Thyroid gland (tissue), 4 donors: ENCODE data around the gene TMEM222. TPM values are rescaled to one million over a fixed set of nuclear protein-coding genes. Genes with fewer than 3 reads are reported as not detected.

ENCODE experiments used
- DNase-seq, 2 donors: peaks; one replicate each; pipeline ENCODE4 v3.0.0-alpha.2; 2019
- H3K27ac ChIP-seq, 3 donors: fragments of 200-600 bp; sonication (generic); 1 replicate in 2 of 3; 2 replicates in 1 of 3; pipeline ENCODE4 v1.5.1; 2016 to 2019; ENCODE audit warnings: mild to moderate bottlenecking in 1 of 3, moderate library complexity in 1 of 3
- H3K27me3 ChIP-seq: fragments of 200-600 bp; sonication (generic); one replicate; pipeline ENCODE4 v1.5.1; 2019
- H3K36me3 ChIP-seq, 2 donors: fragments of 200-600 bp; sonication (generic); one replicate each; pipeline ENCODE4 v1.5.1; 2016 to 2019
- H3K4me1 ChIP-seq, 2 donors: fragments of 200-600 bp; sonication (generic); one replicate each; pipeline ENCODE4 v1.5.1; 2017 to 2019
- H3K4me3 ChIP-seq, 3 donors: fragments of 200-600 bp; sonication (generic); replicated peaks in 1 of 3; 1 replicate in 2 of 3; 2 replicates in 1 of 3; pipeline ENCODE4 v1.5.1; 2016; ENCODE audit warnings: mild to moderate bottlenecking in 1 of 3
- H3K9me3 ChIP-seq: fragments of 200-600 bp; sonication (generic); one replicate; pipeline ENCODE4 v1.5.1; 2017
- POLR2A ChIP-seq, 2 donors: fragments of 450-650 bp; IDR thresholded peaks; one replicate each; pipeline ENCODE4 v1.6.1; 2017; ENCODE audit warnings: antibody characterized with exemption in 2 of 2, mild to moderate bottlenecking in 2 of 2, moderate library complexity in 1 of 2
- WGBS, 2 donors: methylation state at CpG; one replicate each; pipeline ENCODE4 v1.1.5; 2017; 5-methylcytosine and 5-hydroxymethylcytosine counted together
- intact Hi-C: fragments of 100-400 bp; cut with DNase I; formaldehyde crosslinking; loops from one replicate; pipeline ENCODE4 v1.15.1; 2023
- total RNA-seq, 4 donors: library from RNA; depleted of rRNA; stranded (reverse); fragments of >200 nt; gene quantifications; one replicate each; pipeline ENCODE4 v1.2.3, GENCODE V29; 2016
- TF ChIP-seq, protein P1 (sequence below), 6 experiments: fragments of 200-600 bp in 3 of 6; fragments of 450-650 bp in 3 of 6; sonication (generic) in 3 of 6; IDR thresholded peaks; one replicate each; pipeline ENCODE4 v1.5.1; 2016 to 2019; ENCODE audit warnings: antibody characterized with exemption in 6 of 6, mild to moderate bottlenecking in 2 of 6, inconsistent platforms in 1 of 6, moderate library complexity in 1 of 6

TMEM222 gene
- total RNA-seq, 4 donors from 2014 or later = 22.7 to 46.0 (median 30.9) TPM

DNA sequence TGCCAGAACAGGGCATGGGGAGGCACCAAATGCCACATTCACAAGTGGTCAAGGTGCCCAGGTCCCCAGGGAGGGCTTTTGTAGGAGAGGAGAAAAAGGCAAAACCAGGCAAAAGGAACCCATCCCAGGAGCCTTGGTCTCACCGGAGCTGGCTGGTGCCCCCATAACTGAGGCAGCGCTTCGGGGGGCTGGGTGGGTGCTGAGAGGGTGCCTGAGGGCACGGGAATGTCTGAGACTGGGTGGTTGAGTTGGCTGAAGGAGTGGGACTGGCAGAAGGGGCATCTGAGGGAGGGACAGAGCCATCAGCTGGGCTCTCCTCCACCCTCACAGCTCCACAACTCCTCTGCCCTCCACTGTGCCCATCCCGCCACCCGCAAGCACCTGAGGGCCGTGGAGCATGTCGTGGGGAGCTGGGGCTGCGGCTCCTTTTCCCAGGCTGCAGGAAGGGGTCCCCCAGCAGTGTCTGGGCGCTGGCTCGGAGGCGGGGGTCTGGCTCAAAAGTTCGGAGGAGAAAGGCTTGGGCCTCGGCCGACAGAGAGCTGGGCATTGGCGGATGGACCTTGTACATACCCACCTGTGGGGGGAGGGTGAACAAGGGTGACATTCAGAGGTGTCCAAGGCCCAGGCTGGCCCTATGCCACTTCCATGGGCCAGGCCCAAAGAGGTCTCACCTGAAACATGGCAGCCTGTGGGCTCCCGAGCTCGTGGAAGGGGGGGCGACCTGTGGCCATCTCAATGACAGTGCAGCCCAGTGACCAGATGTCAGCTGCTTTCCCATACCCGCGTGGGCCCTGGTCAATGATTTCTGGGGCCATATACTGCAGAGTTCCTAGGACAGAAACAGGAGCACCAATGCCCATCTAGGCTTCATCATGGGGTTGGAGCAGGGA is 36.3 kb downstream of the TMEM222 start:
- Histone ChIP-seq H3K27ac (no peak overlapping the region), H3K27me3 (no peaks in the 10 kb centered on the region), H3K9me3 (no peaks in the 10 kb centered on the region), H3K4me1 (no peaks in the 10 kb centered on the region), H3K4me3 (no peak overlapping the region), H3K36me3 (peaks cover 28 to 48% of the 10 kb centered on the region in 2 donors)
- no peak for DNase-seq
- intact Hi-C loops = loop anchor here (5.0 kb wide), 1 partner anchor 34 kb away; the partner anchor contains the start of gene GPR3
- TF ChIP-seq POLR2A (IDR thresholded peaks at IDR 0.05) = no peak
- TF ChIP-seq, protein P1, sequence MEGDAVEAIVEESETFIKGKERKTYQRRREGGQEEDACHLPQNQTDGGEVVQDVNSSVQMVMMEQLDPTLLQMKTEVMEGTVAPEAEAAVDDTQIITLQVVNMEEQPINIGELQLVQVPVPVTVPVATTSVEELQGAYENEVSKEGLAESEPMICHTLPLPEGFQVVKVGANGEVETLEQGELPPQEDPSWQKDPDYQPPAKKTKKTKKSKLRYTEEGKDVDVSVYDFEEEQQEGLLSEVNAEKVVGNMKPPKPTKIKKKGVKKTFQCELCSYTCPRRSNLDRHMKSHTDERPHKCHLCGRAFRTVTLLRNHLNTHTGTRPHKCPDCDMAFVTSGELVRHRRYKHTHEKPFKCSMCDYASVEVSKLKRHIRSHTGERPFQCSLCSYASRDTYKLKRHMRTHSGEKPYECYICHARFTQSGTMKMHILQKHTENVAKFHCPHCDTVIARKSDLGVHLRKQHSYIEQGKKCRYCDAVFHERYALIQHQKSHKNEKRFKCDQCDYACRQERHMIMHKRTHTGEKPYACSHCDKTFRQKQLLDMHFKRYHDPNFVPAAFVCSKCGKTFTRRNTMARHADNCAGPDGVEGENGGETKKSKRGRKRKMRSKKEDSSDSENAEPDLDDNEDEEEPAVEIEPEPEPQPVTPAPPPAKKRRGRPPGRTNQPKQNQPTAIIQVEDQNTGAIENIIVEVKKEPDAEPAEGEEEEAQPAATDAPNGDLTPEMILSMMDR (IDR thresholded peaks at IDR 0.05) = no peak
- WGBS, 2 donors = 95 to 96% methylated on average over 14 to 21 of the region's 21 CpGs

DNA sequence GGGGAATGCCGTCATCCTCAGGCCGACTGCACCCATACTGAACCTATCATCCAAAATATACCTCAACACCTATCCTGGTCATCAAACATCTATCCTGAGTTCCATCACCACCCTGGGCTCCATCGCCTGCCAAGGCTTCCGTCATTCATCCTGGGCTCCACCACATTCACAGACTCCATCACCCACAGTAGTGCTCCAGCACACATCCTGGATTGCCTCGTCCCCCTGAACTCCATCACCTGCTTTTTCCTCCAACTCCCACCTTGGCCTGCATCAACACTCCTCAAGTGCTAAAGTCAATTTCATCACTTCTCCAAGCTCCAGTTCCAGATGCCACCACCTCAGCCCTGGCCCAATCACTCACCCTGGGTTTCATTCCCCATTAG is 37.0 kb downstream of the TMEM222 start:
- no peak overlapping the region for H3K4me3 ChIP-seq
- no peak overlapping the region for H3K27ac ChIP-seq
- intact Hi-C loops = loop anchor here (5.0 kb wide), 1 partner anchor 33 kb away; the partner anchor contains the start of gene GPR3
- H3K9me3 ChIP-seq = no peaks in the 10 kb centered on the region
- TF ChIP-seq POLR2A (IDR thresholded peaks at IDR 0.05) = no peak
- TF ChIP-seq, protein P1 (IDR thresholded peaks at IDR 0.05) = no peak
- peaks cover 28 to 54% of the 10 kb centered on the region in 2 donors for H3K36me3 ChIP-seq
- no peaks in the 10 kb centered on the region for H3K27me3 ChIP-seq
- 98% methylated on average over 3 to 5 of the region's 5 CpGs for WGBS, 2 donors
- no peaks in the 10 kb centered on the region for H3K4me1 ChIP-seq
- DNase-seq = no peak

DNA sequence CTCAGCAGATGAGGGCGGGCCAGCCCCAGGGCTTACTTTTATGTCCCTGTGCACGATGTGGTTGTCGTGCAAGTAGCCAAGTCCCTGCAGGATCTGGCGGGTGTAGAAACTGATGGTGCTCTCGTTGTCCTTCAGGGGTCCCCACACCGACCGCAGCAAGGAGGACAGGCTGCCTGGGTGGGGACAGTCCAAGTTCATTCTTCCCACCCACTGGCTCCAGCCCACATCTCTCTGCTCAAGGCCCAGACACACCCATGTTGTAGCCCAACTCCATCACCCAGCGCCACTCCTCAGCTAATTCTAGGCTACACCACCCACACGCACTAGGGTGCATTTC is 37.8 kb downstream of the TMEM222 start:
- H3K4me3 ChIP-seq = no peak overlapping the region
- TF ChIP-seq POLR2A (IDR thresholded peaks at IDR 0.05) = no peak
- TF ChIP-seq, protein P1 (IDR thresholded peaks at IDR 0.05) = no peak
- H3K27me3 ChIP-seq = no peaks in the 10 kb centered on the region
- intact Hi-C loops = loop anchor here (5.0 kb wide), 1 partner anchor 33 kb away; the partner anchor contains the start of gene GPR3
- H3K36me3 ChIP-seq = peaks cover 28 to 56% of the 10 kb centered on the region in 2 donors
- no peak overlapping the region for H3K27ac ChIP-seq
- H3K4me1 ChIP-seq = peaks cover 0 to 7% of the 10 kb centered on the region in 2 donors
- no peak for DNase-seq
- no peaks in the 10 kb centered on the region for H3K9me3 ChIP-seq
- WGBS, 2 donors = 73 to 86% methylated on average over 9 of the region's 9 CpGs

DNA sequence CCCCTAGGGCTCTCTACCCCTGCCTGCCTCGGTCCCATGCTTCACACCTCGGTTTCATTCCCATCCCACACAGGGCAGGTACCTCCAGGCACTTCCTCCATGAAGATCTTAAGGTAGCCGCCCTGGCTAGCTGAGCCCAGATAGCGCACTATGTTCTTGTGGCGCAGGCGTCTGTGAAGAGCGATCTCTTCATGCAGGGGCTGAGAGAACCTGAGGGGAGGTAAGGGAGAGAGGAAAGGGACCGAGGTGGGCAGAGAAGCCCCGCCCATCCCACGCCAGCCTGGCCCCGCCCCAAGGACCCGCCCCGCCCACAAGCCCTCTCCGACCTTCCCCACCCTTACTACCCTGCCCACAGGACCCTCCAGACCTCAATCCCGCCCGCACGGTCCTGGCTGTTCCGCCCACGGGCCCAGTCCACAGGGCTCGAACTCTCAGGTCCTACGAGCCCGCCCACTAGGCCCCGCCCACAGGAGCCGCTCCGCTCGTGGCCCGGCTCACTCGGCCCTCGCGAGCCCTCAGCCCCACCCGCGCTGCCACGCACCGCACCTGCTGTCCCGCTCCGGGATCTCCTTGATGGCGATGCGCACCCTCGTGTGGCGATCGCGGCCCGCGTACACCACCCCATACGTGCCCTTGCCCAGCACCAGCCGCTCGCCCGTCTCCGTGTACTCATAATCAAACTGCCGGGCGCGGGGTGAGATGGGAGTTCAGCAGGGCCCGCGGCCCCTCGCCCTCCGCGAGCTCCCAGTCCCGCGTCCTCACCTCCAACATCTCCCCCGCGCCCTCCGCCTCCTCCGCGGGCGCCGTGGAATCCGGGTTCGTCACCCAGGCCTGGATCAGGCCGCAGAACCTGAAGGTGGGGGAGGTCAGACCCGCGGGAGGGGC is 38.4 kb downstream of the TMEM222 start:
- WGBS, 2 donors = 56 to 58% methylated on average over 34 to 63 of the region's 71 CpGs
- peaks cover 28 to 53% of the 10 kb centered on the region in 2 donors for H3K36me3 ChIP-seq
- intact Hi-C loops = no loop called here
- H3K27ac ChIP-seq = no peak overlapping the region
- H3K9me3 ChIP-seq = no peaks in the 10 kb centered on the region
- H3K27me3 ChIP-seq = no peaks in the 10 kb centered on the region
- H3K4me3 ChIP-seq = no peak overlapping the region
- peaks cover 0 to 13% of the 10 kb centered on the region in 2 donors for H3K4me1 ChIP-seq
- TF ChIP-seq, protein P1 (IDR thresholded peaks at IDR 0.05) = no peak
- no peak for TF ChIP-seq POLR2A (IDR thresholded peaks at IDR 0.05)
- no peak for DNase-seq
